Measurements from ENCODE around the gene CAMK4. TPM values are rescaled to one million over a fixed set of nuclear protein-coding genes. Genes with fewer than 3 reads are reported as not detected.

CAMK4 gene
- total RNA-seq, 4 donors from 2014 or later, result 0.45 to 2.5 (median 1.4) TPM

DNA sequence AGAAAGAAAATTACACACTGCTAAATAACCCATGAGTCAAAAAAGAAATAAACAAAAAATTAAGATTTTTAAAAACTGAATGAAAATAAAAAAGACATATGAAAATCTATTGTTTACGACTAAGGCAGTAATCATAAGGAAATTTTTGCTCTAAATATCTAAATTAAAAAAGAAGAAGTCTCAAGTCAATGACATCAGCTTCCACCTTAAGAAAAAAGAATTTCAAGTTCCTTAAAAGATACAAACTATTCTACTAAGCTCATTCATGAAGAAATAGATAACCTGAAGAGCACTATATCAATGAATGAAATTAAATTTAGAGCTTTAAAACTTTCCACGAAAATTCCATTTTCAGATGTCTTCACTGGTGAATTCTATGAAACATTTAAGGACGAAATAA is 303.9 kb downstream of the CAMK4 start:
- intact Hi-C loops (cut with DNase I), result no loop called here
- Histone ChIP-seq H3K36me3 (no peaks in the 10 kb centered on the region), H3K27ac (no peak overlapping the region), H3K27me3 (no peaks in the 10 kb centered on the region), H3K4me3 (replicated peaks in 1 of 3) (no peak overlapping the region), H3K4me1 (no peaks in the 10 kb centered on the region), H3K9me3 (no peaks in the 10 kb centered on the region)
- DNase-seq, result no peak
- 92 to 96% methylated on average over 3 of the region's 3 CpGs for WGBS, 2 donors
- no peak for TF ChIP-seq POLR2A (IDR thresholded peaks at IDR 0.05)
- TF ChIP-seq, protein P1, sequence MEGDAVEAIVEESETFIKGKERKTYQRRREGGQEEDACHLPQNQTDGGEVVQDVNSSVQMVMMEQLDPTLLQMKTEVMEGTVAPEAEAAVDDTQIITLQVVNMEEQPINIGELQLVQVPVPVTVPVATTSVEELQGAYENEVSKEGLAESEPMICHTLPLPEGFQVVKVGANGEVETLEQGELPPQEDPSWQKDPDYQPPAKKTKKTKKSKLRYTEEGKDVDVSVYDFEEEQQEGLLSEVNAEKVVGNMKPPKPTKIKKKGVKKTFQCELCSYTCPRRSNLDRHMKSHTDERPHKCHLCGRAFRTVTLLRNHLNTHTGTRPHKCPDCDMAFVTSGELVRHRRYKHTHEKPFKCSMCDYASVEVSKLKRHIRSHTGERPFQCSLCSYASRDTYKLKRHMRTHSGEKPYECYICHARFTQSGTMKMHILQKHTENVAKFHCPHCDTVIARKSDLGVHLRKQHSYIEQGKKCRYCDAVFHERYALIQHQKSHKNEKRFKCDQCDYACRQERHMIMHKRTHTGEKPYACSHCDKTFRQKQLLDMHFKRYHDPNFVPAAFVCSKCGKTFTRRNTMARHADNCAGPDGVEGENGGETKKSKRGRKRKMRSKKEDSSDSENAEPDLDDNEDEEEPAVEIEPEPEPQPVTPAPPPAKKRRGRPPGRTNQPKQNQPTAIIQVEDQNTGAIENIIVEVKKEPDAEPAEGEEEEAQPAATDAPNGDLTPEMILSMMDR (IDR thresholded peaks at IDR 0.05), result no peak

DNA sequence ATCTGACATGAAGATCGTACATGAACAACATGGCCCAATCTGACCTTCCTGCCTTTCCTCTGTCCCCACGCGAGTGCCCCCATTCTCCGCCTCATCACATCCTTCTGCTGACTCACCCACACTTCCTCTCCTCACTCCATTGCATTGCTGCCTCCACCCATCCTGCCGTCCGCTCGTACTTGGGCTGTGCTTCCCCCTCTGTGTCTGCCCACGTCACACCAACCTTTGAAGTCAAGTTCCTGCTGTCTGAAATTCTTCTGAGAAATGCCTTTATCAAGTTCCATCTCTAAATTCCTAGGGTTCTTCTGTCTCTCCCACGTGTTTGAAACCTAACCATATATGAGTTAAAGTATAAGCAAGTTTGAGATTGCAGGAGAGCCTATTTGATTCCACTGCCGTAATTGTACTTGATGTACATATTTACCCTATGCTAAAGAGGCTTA is 306.1 kb downstream of the CAMK4 start:
- no peaks in the 10 kb centered on the region for H3K9me3 ChIP-seq
- peak; percentile 18 to 33 for DNase-seq
- H3K4me1 ChIP-seq, result no peaks in the 10 kb centered on the region
- H3K4me3 ChIP-seq (replicated peaks in 1 of 3), result no peak overlapping the region
- TF ChIP-seq, protein P1 (IDR thresholded peaks at IDR 0.05), result no peak
- no peak for TF ChIP-seq POLR2A (IDR thresholded peaks at IDR 0.05)
- no peaks in the 10 kb centered on the region for H3K36me3 ChIP-seq
- H3K27me3 ChIP-seq, result no peaks in the 10 kb centered on the region
- intact Hi-C loops (cut with DNase I), result loop anchor here (5.0 kb wide), 1 partner anchor 617 kb away; no protein-coding TSS in a partner anchor
- WGBS, 2 donors, result 63 to 69% methylated on average over 10 of the region's 10 CpGs
- H3K27ac ChIP-seq, result peak overlapping the region in 1 of 3 donors; percentile 10

DNA sequence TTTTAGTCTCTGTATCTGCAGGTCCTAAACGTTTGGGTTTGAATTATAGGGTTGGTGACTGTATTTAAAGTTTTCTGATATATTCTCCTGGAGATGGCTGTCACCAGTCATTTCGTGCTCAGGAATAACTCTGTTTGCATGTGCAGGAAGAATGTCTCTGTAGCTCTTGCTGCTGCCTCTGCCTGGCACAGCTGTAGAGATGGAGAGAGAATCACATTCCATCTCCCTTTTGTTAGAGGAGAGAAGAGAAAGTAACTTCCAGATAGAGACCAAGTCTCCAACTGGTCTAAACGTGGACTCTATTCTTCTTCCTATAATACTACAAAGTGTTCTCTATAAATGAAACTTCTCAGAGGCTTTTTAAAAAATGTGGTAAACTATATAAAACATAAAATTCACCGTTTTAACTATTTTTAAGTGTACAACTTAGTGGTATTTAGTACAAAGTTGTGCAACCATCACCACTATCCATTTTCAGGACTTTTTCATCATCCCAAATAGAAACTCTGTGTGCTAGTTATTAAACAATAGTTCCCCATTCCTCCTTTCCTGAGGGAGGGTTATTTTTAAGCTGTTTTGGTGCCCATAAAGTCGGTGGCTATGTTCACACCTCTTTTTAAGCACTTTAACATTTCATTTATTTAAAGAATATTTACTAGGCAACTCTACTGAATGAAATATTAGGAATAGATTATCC is 308.9 kb downstream of the CAMK4 start:
- Histone ChIP-seq H3K4me1 (no peaks in the 10 kb centered on the region), H3K36me3 (no peaks in the 10 kb centered on the region), H3K9me3 (no peaks in the 10 kb centered on the region), H3K27me3 (no peaks in the 10 kb centered on the region), H3K4me3 (replicated peaks in 1 of 3) (no peak overlapping the region), H3K27ac (no peak overlapping the region)
- WGBS, 2 donors, result 73 to 74% methylated on average over 5 of the region's 5 CpGs
- intact Hi-C loops (cut with DNase I), result loop anchor here (5.0 kb wide), 1 partner anchor 614 kb away; no protein-coding TSS in a partner anchor
- TF ChIP-seq POLR2A (IDR thresholded peaks at IDR 0.05), result no peak
- TF ChIP-seq, protein P1 (IDR thresholded peaks at IDR 0.05), result no peak
- no peak for DNase-seq

DNA sequence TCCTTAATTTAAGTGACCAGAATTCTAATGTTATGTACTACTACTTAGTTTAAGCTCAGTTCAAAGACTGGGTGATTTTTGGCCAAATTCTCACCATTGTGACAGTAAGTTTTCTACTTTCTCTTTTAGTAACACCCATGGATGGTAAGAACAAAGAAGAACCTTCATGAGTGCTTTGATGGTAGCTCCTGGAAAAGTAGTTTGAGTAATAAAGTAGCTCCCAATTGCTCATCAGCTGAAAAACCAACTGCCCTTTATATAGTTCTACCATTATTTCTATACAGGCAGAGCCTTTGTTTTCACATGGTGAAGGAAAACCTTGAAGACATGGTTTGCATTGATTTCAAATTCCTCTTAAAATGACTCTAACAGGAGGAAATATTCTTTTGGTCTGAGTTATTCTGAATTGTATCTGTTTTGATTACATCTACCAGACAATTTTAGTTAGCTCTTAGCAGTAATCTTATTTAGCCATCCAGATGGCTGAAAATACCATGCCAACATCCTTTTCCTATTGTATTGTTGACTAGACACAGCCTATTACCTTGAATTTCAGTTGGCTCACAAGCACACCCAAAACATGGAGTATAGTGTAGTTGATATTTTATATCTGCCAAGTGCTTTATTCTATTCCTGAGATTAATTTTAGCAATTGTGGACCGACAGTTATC is 311.8 kb downstream of the CAMK4 start:
- H3K4me1 ChIP-seq, result no peaks in the 10 kb centered on the region
- 82 to 91% methylated on average over 1 of the region's 1 CpG for WGBS, 2 donors
- no peak for DNase-seq

More for the DNA sequence above, 311.8 kb downstream of the CAMK4 start:
- H3K27me3 ChIP-seq, result no peaks in the 10 kb centered on the region
- no peak overlapping the region for H3K4me3 ChIP-seq (replicated peaks in 1 of 3)
- H3K36me3 ChIP-seq, result no peaks in the 10 kb centered on the region
- intact Hi-C loops (cut with DNase I), result no loop called here
- H3K27ac ChIP-seq, result no peak overlapping the region
- H3K9me3 ChIP-seq, result no peaks in the 10 kb centered on the region
- TF ChIP-seq, protein P1 (IDR thresholded peaks at IDR 0.05), result no peak
- TF ChIP-seq POLR2A (IDR thresholded peaks at IDR 0.05), result no peak

Measured in thyroid gland (tissue), 4 donors.